Left renal cortex interstitium (tissue), 4 donors: ENCODE measurements around the gene ADH1B. TPM values are rescaled to one million over a fixed set of nuclear protein-coding genes. Genes with fewer than 3 reads are reported as not detected.
"Not testable (repeated sequence)": the region's sequence is repeated elsewhere in the genome, so short reads cannot be mapped to it uniquely, and the experiment has no call there.

Source experiments
- DNase-seq, 4 donors: peaks; one replicate each; pipeline ENCODE4 v3.0.0-alpha.2; 2013; ENCODE audit warnings: low read depth in 4 of 4, low spot score in 2 of 4, missing footprints in 1 of 4
- polyA plus RNA-seq, 4 donors: library from polyadenylated mRNA; unstranded; fragments of 120-200 nt; gene quantifications; one replicate each; pipeline ENCODE4 v1.2.1, GENCODE V29; 2013; ENCODE audit not compliant: insufficient read length in 4 of 4

Gene ADH1B
- 10 to 100 TPM; 19.9 to 28.9 (median 23.2) TPM for polyA plus RNA-seq

GRCh38 chr4:99321241-99322191 is at the start of gene ADH1B:
Gene ADH1B (minus strand): TSS chr4:99321401. CDS start chr4:99321331, 70 bp downstream.
- DNase-seq, result no peak

- not testable (repeated sequence) for DNase-seq
Observed at GRCh38 chr4:99367817-99368216, 46.6 kb upstream of the ADH1B start.

GRCh38 chr4:99366491-99366890 is 45.3 kb upstream of the ADH1B start:
- no peak for DNase-seq

GRCh38 chr4:99362768-99363167 is 41.6 kb upstream of the ADH1B start:
- no peak for DNase-seq

GRCh38 chr4:99361899-99362275 is 40.7 kb upstream of the ADH1B start:
- DNase-seq, result no peak

GRCh38 chr4:99361268-99361898 is 40.2 kb upstream of the ADH1B start:
- no peak for DNase-seq

- DNase-seq, result no peak
Observed at GRCh38 chr4:99359480-99360204, 38.4 kb upstream of the ADH1B start.

- no peak for DNase-seq
Observed at GRCh38 chr4:99357948-99358347, 36.7 kb upstream of the ADH1B start.

GRCh38 chr4:99356992-99357391 is 35.8 kb upstream of the ADH1B start:
- DNase-seq, result no peak

- not testable (repeated sequence) for DNase-seq
Observed at GRCh38 chr4:99356149-99356548, 34.9 kb upstream of the ADH1B start.

- peak in 3 of 4 donors; percentile 15 to 61 (median 56) for DNase-seq
Observed at GRCh38 chr4:99352602-99353537, 31.7 kb upstream of the ADH1B start, which contains the start of gene ADH1C. Gene ADH1C (minus strand): TSS chr4:99352746. CDS start chr4:99352675, 71 bp downstream.

- DNase-seq, result no peak
Observed at GRCh38 chr4:99351487-99351886, 30.3 kb upstream of the ADH1B start.

GRCh38 chr4:99349338-99349737 is 28.1 kb upstream of the ADH1B start:
- DNase-seq, result no peak

- not testable (repeated sequence) for DNase-seq
Observed at GRCh38 chr4:99342624-99343023, 21.4 kb upstream of the ADH1B start.

- no peak for DNase-seq
Observed at GRCh38 chr4:99341426-99341825, 20.2 kb upstream of the ADH1B start.

- no peak for DNase-seq
Observed at GRCh38 chr4:99339172-99339571, 18.0 kb upstream of the ADH1B start.

- DNase-seq, result no peak
Observed at GRCh38 chr4:99336553-99336952, 15.4 kb upstream of the ADH1B start.

GRCh38 chr4:99334880-99335279 is 13.7 kb upstream of the ADH1B start:
- no peak for DNase-seq

GRCh38 chr4:99330648-99331047 is 9.4 kb upstream of the ADH1B start:
- no peak for DNase-seq

- DNase-seq, result no peak
Observed at GRCh38 chr4:99329876-99330275, 8.7 kb upstream of the ADH1B start.
